Esophagus (tissue), 2 donors: ENCODE results near the gene SLC6A20. TPM values are rescaled to one million over a fixed set of nuclear protein-coding genes. Genes with fewer than 3 reads are reported as not detected.

Experiments used
- H3K27ac ChIP-seq, 2 donors: one replicate each; pipeline ENCODE4 v1.5.1; 2013; ENCODE audit warnings: low read depth in 2 of 2, mild to moderate bottlenecking in 2 of 2, inconsistent platforms in 1 of 2, low read length in 1 of 2, moderate library complexity in 1 of 2
- H3K27me3 ChIP-seq, 2 donors: one replicate each; pipeline ENCODE4 v1.6.1; 2013; ENCODE audit warnings: low read length in 2 of 2, control low read depth in 1 of 2, mild to moderate bottlenecking in 1 of 2; ENCODE audit not compliant: insufficient read depth in 2 of 2, control insufficient read depth in 1 of 2
- H3K36me3 ChIP-seq, 2 donors: one replicate each; pipeline ENCODE4 v1.6.1; 2013; ENCODE audit warnings: low read length in 1 of 2; ENCODE audit not compliant: control insufficient read depth in 2 of 2, insufficient read depth in 2 of 2
- H3K4me1 ChIP-seq, 2 donors: one replicate each; pipeline ENCODE4 v1.6.1; 2013; ENCODE audit warnings: low read length in 1 of 2; ENCODE audit not compliant: control insufficient read depth in 2 of 2, insufficient read depth in 2 of 2
- H3K4me3 ChIP-seq, 2 donors: one replicate each; pipeline ENCODE4 v1.5.1; 2013; ENCODE audit warnings: low read length in 2 of 2, mild to moderate bottlenecking in 2 of 2, low read depth in 1 of 2, moderate library complexity in 1 of 2
- H3K9me3 ChIP-seq, 2 donors: one replicate each; pipeline ENCODE4 v1.6.1; 2013; ENCODE audit warnings: mild to moderate bottlenecking in 2 of 2, low read depth in 1 of 2, low read length in 1 of 2, moderate library complexity in 1 of 2; ENCODE audit not compliant: control insufficient read depth in 2 of 2, insufficient read depth in 1 of 2
- WGBS, 2 donors: extraction: QIAGEN DNeasy Blood & Tissue Kit; methylation state at CpG; one replicate each; pipeline ENCODE4 v1.1.7; 2013; 5-methylcytosine and 5-hydroxymethylcytosine counted together
- polyA plus RNA-seq, 2 donors: library from polyadenylated mRNA; stranded (reverse); fragments of 200-250 nt; gene quantifications; one replicate each; pipeline ENCODE4 v1.2.3, GENCODE V29; 2013
- donor health status: healthy with polysubstance abuse.
- donor health status: Bipolar disorder and iron deficiency.

SLC6A20 gene
- polyA plus RNA-seq, 2 donors: 0.01 TPM; not detected in 1

DNA sequence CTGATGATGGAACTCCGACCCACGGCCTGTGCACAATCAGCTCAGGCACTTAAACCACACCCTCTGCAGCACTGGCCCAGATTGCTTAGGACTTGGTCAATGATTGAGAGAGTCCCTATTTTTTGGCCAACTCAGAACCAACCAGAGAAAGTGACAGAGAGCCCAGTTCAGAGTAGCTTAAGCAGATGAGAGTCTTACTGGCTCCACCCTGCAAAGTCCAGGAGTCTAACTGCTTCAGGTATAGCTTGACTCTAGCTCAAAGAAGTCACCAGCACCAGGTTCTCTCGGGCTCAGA is 20.1 kb downstream of the SLC6A20 start:
- H3K27me3 ChIP-seq: no peaks in the 10 kb centered on the region
- no peak overlapping the region for H3K4me3 ChIP-seq
- H3K36me3 ChIP-seq: no peaks in the 10 kb centered on the region
- H3K4me1 ChIP-seq: peaks cover 0 to 4% of the 10 kb centered on the region in 2 donors
- no peak overlapping the region for H3K27ac ChIP-seq
- 75 to 77% methylated on average over 3 of the region's 3 CpGs for WGBS, 2 donors
- no peaks in the 10 kb centered on the region for H3K9me3 ChIP-seq

DNA sequence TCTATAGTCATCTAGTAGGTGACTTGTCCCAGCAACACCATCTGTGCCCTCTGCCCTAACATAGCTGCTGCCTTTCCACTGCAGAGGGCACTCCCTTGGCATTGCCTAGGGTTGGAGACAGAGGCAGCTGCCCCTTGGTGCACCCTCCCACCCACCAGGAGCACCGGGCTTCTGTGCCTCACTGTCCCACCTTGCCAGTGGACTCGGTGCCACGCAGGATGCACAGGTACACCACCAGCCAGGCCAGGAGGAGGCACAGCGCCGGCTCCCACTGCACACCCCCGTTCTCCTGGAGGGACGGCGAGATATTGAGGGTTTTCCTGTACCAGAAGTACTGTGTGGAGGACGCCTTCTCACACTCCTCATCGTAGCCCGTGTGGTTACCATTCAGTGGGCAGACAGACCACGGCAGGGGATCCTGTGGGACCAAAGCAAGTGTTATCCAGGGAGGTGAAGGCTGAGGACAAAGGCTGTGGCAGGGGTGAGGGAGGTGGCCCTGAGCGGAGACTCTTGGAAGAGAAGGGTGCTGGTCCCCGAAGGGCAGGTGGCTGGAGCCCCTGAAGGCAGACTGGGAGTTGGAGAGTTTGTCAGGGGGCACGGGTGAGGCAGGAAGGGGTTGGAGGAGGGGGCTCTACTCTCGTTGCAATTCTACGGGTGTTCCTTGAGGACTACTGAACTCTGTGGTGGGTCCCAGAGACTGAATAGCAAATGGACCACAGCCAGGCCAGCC is 20.6 kb downstream of the SLC6A20 start:
- no peaks in the 10 kb centered on the region for H3K36me3 ChIP-seq
- no peak overlapping the region for H3K27ac ChIP-seq
- no peak overlapping the region for H3K4me3 ChIP-seq
- WGBS, 2 donors: 90 to 92% methylated on average over 17 of the region's 17 CpGs
- H3K27me3 ChIP-seq: no peaks in the 10 kb centered on the region
- no peaks in the 10 kb centered on the region for H3K9me3 ChIP-seq
- peaks cover 0 to 4% of the 10 kb centered on the region in 2 donors for H3K4me1 ChIP-seq

DNA sequence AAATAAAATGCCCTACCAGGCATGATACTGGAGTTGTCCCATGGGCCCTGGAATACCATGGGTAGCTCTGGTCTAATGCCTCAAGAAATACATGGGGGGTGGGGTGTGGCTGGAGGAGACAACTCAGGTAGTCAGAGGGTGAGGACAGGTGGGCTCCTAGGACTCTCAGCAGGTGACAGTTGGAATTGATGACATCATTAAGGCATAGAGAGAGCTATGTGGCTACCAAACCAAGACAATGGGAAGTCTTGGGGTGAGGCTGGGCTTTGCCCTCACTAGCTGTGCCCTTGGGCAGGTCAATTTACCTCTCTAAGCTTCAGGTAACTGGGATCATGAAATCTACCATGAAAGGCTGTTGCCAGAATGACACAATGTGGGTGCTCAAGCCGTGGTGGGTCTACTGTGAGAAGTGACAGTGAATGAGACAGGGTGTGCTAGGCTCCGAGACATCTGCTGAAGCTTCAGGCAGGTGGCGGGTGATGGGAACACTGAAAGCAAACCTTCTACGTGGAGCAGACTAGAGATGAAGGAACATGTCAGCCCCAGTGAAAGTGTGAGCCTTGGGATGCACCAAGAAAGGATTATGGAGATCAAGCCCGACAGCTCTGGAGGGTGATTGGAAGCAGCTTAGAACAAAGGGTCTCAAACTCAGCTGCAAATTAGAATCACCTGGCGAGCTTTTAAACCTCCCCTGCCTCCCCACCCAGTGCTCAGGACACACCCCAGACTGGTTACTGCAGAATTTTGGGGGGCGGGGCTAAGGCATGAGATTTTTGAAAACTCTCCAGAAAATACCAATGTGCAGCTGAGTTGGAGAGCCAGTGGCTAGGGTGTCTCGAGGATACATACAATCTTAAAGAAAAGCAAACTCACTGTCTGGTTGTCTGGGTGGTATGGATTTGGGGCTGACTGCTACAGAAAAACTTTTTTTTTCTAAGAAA is 21.5 kb downstream of the SLC6A20 start:
- H3K27ac ChIP-seq: no peak overlapping the region
- H3K36me3 ChIP-seq: no peaks in the 10 kb centered on the region
- H3K9me3 ChIP-seq: no peaks in the 10 kb centered on the region

DNA sequence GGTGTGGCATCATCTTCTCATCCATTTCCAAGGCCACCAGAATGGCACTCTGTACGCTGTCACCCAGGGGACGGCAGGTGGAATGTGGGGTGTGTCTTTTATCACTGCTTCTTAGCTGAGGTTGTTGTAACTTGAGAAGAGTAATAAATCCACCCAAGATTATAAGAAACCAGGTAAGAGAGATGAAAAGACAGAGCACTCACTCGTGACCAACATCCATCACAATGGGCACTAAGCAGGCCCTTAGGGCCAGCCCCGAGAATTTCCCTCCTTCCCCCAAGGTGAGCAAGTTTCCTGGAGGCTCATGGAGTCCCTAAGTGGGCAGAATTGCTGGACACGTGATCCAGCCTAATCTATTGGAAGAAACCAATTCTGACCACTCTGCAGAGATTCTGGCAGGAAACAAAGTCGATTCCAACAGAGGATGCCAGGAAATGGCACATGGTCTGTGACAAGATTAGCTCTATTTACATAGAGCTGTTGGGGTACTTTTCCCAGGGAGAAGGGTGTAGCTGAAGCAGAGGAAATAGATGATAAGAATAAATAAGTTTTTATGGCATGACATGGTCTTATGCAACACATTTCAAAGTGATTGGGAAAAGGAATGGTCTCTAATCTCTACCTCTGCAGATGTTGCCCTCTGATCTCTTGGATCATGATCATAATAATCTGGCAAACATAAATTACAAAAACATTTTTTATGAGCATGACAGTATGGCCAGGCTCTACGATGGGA is 22.5 kb downstream of the SLC6A20 start:
- Histone ChIP-seq H3K4me3 (no peak overlapping the region), H3K4me1 (peaks cover 0 to 4% of the 10 kb centered on the region in 2 donors), H3K9me3 (no peaks in the 10 kb centered on the region), H3K36me3 (no peaks in the 10 kb centered on the region), H3K27me3 (no peaks in the 10 kb centered on the region), H3K27ac (no peak overlapping the region)
- WGBS, 2 donors: 55% methylated on average over 7 of the region's 7 CpGs

More for the DNA sequence above, 21.5 kb downstream of the SLC6A20 start:
- Histone ChIP-seq H3K4me1 (peaks cover 0 to 4% of the 10 kb centered on the region in 2 donors), H3K27me3 (no peaks in the 10 kb centered on the region), H3K4me3 (no peak overlapping the region)
- WGBS, 2 donors: 75% methylated on average over 8 of the region's 8 CpGs

DNA sequence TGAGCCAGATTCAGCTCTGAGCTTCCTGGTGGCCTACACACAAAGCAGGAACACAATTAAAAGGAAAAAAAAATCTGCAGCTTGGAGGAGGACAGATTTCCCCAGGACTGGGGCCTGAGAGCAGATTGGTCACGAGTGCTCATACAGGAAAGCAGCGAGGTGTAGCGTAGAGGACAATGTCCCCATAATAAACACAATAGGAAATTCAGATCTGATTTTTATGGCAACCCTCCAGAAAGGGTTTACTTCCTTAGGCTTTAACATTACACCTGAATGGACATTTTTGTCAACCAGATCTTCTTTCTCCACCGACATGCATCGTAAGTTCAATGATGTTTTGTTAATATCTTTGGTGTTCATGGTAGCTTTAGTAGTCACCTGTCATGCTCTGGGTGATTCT is 23.3 kb downstream of the SLC6A20 start:
- H3K4me1 ChIP-seq: peaks cover 0 to 4% of the 10 kb centered on the region in 2 donors
- 78 to 86% methylated on average over 5 of the region's 5 CpGs for WGBS, 2 donors
- no peak overlapping the region for H3K27ac ChIP-seq

DNA sequence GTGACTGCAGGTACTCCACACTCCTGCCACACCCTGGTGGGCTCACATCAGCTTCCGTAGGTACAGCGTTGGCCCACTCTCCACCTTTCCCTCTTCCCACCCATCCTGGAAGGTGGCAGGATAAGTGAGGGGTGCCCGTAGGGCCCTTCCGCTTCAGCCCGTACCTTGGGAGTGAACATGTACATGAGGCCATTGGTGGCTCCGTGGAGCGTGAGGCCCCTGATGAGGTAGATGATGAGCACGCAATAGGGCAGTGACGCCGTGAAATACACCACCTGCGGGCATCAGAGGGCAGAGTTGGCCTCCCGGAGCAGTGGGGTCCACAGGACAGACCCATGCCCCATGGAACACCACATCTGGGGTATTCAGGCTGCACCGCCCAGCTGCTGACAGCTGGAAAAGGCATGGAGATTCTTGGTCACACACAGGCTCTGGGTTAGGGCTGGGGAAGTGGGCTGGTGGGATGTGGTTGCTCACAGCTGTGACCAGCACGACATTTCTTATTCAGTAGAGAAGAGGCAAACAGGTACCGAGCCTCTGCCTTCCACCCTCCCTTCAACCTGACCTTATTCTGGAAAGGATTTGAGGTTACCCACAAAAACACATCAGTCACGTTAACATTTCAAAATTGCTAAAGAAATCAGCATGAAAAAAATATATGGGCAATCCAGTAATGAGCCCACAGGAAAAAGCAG is 23.8 kb downstream of the SLC6A20 start:
- 89% methylated on average over 16 of the region's 16 CpGs for whole genome bisulfite sequencing, 2 donors
- Histone ChIP-seq H3K27me3 (no peaks in the 10 kb centered on the region), H3K9me3 (no peaks in the 10 kb centered on the region), H3K36me3 (no peaks in the 10 kb centered on the region), H3K4me3 (no peak overlapping the region), H3K4me1 (peaks cover 0 to 4% of the 10 kb centered on the region in 2 donors), H3K27ac (no peak overlapping the region)

More for the DNA sequence above, 23.3 kb downstream of the SLC6A20 start:
- Histone ChIP-seq H3K4me3 (no peak overlapping the region), H3K9me3 (no peaks in the 10 kb centered on the region), H3K36me3 (no peaks in the 10 kb centered on the region), H3K27me3 (no peaks in the 10 kb centered on the region)

DNA sequence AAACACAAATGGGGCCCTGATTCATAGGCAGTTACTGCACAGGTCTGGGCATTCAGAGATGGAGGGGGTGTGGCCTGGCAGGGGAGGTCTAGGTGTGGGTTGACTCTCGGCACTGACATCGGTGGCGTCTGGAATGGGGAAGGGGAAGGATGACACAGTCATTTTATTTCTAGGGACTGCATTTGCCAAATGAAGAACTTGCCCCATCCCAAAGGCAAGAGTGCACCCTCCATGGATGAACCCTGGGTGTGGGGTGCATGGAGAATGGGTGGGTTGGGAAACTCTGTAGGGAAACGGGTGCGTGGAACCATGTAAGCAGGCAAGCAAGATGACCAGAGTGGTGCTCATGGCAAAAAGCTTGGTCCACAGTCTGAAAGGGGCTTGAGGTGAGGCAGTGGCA is 24.5 kb downstream of the SLC6A20 start:
- Histone ChIP-seq H3K36me3 (no peaks in the 10 kb centered on the region), H3K27ac (no peak overlapping the region), H3K4me1 (peaks cover 0 to 4% of the 10 kb centered on the region in 2 donors), H3K4me3 (no peak overlapping the region), H3K27me3 (no peaks in the 10 kb centered on the region), H3K9me3 (no peaks in the 10 kb centered on the region)
- 90 to 93% methylated on average over 5 of the region's 5 CpGs for WGBS, 2 donors

DNA sequence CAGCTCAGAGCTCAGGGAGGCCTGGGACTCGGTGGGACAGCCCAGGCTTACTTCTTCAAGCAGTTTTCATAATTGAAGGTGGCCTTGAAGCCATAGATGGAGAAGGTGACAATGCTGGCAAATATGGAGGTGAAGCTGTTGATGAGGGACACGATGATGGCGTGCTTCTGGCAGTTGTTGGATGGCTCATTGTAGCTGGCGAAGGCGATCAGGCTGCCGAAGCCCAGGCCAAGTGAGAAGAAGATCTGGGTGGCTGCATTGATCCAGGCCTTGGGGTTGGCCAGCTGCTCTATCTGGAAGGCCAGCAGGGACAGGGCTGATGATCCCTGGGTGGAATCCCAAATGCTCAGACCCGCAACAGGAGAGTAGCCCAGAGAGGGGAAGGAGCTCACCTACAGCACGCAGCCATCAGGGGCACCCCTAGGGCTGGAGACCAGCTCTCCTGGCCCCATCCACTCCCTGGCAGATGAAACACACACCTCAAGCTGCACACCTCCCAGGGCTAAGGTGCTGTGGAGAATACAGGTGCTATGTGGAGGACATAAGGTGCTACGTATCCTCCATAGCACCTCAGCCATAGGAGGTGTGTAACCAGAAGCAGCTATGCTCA is 25.1 kb downstream of the SLC6A20 start:
- Histone ChIP-seq H3K4me1 (peaks cover 0 to 4% of the 10 kb centered on the region in 2 donors), H3K9me3 (no peaks in the 10 kb centered on the region), H3K27ac (no peak overlapping the region), H3K27me3 (no peaks in the 10 kb centered on the region), H3K4me3 (no peak overlapping the region), H3K36me3 (no peaks in the 10 kb centered on the region)
- 96 to 97% methylated on average over 9 of the region's 9 CpGs for WGBS, 2 donors

DNA sequence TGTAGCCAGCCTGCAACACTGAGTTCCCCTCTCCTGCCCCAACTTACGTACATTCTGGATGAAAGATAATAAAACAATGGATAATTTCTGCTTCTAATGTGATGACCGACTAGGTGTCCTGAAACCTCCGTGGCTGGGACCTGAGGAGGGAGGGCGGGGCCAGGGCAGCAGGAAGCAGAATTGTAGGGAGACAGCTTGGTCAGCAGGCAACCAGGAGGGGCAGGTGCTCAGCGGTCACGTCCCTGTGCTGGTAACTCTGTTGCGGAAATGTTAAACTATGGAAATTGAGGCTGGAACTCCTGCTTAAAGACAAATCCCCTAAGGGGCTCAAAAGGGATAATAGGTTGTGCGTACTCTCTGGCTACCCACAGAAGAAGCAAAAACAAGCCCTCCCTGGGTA is 30.4 kb downstream of the SLC6A20 start:
- Histone ChIP-seq H3K4me3 (no peak overlapping the region), H3K27me3 (no peaks in the 10 kb centered on the region), H3K27ac (no peak overlapping the region), H3K4me1 (no peaks in the 10 kb centered on the region), H3K9me3 (no peaks in the 10 kb centered on the region), H3K36me3 (no peaks in the 10 kb centered on the region)
- 84% methylated on average over 8 of the region's 8 CpGs for WGBS, 2 donors
